ENCODE data around the gene RBM33. TPM values are rescaled to one million over a fixed set of nuclear protein-coding genes. Genes with fewer than 3 reads are reported as not detected.

The RBM33 gene
- total and polyA plus RNA-seq, 2 donors from 2014 or later: 9.8 to 78.7 TPM

DNA sequence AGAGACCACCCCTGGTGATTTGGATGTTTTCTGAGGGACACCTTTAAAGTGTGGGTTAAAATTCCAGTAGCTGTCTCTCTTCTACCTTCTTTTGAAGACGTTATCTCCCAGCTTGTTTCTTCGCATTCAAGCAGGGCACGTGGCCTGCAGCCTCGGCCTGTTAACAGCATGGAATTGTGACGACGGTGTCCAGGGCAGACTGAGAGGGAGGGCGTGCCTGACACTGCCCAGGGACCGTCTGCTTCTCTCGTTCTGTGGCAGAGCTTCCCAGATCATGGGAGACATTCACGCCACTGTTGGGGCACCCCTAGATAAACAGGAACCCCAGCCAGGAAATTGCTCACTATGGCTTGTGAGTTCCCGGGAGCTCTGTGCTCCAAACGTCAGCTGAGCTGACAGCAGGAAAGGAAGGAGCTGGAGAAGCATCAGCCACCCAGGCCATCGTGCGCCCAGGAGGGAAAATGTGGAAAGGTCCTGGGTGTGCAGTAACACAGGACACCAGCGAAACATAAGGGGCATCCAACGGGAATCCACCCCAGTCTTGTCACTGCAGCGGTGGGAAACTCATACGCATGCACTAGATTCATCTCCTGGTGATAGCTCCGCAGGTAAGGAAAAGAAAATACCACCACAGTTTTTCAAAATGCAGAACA is 41.1 kb upstream of the RBM33 start:
- Histone ChIP-seq H3K4me1 (ENCODE audit: control insufficient read depth in 2 of 3, insufficient read depth in 2 of 3, low read depth in 1 of 3, low read length in 3 of 3) (no peaks in the 10 kb centered on the region), H3K27ac (ENCODE audit: low read depth in 2 of 2, low read length in 2 of 2) (no peak overlapping the region), H3K4me3 (ENCODE audit: low read length in 3 of 3) (no peak overlapping the region), H3K36me3 (ENCODE audit: control insufficient read depth in 2 of 3, insufficient read depth in 3 of 3, low read length in 3 of 3) (no peaks in the 10 kb centered on the region), H3K27me3 (ENCODE audit: control insufficient read depth, insufficient read depth, low read length) (no peaks in the 10 kb centered on the region), H3K9ac (ENCODE audit: low read length in 3 of 3) (no peak overlapping the region), H3K9me3 (ENCODE audit: control insufficient read depth in 2 of 3, insufficient read depth in 1 of 3, low read length in 3 of 3) (no peaks in the 10 kb centered on the region)
- intact Hi-C loops (cut with DNase I): no loop called here
- FAIRE-seq (no peak), DNase-seq (peak in 1 of 5 donors; percentile 32)
- TF ChIP-seq, protein P1, sequence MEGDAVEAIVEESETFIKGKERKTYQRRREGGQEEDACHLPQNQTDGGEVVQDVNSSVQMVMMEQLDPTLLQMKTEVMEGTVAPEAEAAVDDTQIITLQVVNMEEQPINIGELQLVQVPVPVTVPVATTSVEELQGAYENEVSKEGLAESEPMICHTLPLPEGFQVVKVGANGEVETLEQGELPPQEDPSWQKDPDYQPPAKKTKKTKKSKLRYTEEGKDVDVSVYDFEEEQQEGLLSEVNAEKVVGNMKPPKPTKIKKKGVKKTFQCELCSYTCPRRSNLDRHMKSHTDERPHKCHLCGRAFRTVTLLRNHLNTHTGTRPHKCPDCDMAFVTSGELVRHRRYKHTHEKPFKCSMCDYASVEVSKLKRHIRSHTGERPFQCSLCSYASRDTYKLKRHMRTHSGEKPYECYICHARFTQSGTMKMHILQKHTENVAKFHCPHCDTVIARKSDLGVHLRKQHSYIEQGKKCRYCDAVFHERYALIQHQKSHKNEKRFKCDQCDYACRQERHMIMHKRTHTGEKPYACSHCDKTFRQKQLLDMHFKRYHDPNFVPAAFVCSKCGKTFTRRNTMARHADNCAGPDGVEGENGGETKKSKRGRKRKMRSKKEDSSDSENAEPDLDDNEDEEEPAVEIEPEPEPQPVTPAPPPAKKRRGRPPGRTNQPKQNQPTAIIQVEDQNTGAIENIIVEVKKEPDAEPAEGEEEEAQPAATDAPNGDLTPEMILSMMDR (IDR thresholded peaks at IDR 0.05; ENCODE audit: borderline replicate concordance, extremely low read depth, insufficient read depth): no peak

DNA sequence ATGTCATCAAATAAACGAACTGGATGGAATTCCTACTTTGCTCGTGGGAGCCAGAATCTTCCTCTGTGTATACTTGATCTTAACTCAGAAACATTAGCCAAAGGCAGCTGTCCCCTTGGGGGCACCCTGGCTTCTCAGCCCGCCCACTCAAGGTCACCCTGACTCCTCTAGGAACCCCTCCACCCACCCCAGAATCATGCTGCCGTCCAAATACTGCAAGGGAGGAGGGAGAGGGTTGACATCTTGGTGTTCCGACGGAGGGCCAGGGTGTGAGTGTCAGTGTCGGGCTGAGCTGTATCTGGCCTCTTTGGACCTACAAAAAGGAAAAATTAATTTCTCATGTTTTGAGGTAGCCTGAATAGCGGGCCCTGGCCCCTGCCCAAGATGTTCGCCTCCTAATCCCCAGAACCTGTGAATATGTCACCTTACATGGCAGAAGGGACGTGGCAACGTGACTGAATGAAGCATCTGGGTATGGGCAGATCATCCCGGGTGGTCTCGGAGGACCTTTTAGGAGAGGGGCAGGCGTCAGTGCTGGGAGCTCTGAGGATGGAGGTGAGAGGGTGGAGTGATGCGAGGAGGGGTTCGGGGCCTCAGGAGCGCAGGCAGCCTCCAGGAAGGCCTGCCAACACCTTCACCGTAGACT is 40.5 kb upstream of the RBM33 start:
- H3K9ac ChIP-seq (ENCODE audit: low read length in 3 of 3): no peak overlapping the region
- intact Hi-C loops (cut with DNase I): no loop called here
- no peak for FAIRE-seq

DNA sequence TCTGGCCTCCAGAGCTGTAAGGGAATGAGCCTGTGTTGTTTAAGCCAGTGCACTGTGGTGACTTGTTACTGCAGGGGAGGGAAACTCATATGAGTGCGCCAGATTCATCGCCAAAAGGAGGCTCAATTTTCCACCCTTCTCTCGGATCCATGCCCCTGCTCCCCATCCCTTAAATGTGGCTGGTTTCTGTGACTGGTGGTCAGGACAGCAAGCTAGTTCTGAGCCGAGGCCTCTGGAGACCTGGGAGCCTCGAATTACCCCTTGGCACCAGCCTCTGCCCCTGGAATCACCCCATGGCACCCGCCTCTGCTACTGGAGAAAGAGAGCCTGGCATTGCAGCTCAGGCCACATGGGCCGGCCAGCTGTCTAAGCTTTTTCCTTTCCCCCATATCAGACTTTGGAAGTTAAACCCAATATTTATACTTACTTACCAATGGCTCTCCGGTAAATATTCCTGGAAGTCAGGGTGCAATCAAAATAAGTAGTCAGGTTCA is 39.9 kb upstream of the RBM33 start:
- Histone ChIP-seq H3K27ac (ENCODE audit: low read depth in 2 of 2, low read length in 2 of 2) (no peak overlapping the region), H3K4me3 (ENCODE audit: low read length in 3 of 3) (no peak overlapping the region), H3K36me3 (ENCODE audit: control insufficient read depth in 2 of 3, insufficient read depth in 3 of 3, low read length in 3 of 3) (no peaks in the 10 kb centered on the region), H3K9me3 (ENCODE audit: control insufficient read depth in 2 of 3, insufficient read depth in 1 of 3, low read length in 3 of 3) (no peaks in the 10 kb centered on the region), H3K9ac (ENCODE audit: low read length in 3 of 3) (no peak overlapping the region), H3K4me1 (ENCODE audit: control insufficient read depth in 2 of 3, insufficient read depth in 2 of 3, low read depth in 1 of 3, low read length in 3 of 3) (no peaks in the 10 kb centered on the region), H3K27me3 (ENCODE audit: control insufficient read depth, insufficient read depth, low read length) (no peaks in the 10 kb centered on the region)
- intact Hi-C loops (cut with DNase I): no loop called here
- DNase-seq (peak in 1 of 5 donors; percentile 58), FAIRE-seq (no peak)
- TF ChIP-seq, protein P1 (IDR thresholded peaks at IDR 0.05; ENCODE audit: borderline replicate concordance, extremely low read depth, insufficient read depth): no peak

More for the DNA sequence above, 40.5 kb upstream of the RBM33 start:
- Histone ChIP-seq H3K9me3 (ENCODE audit: control insufficient read depth in 2 of 3, insufficient read depth in 1 of 3, low read length in 3 of 3) (no peaks in the 10 kb centered on the region), H3K27me3 (ENCODE audit: control insufficient read depth, insufficient read depth, low read length) (no peaks in the 10 kb centered on the region), H3K27ac (ENCODE audit: low read depth in 2 of 2, low read length in 2 of 2) (no peak overlapping the region), H3K36me3 (ENCODE audit: control insufficient read depth in 2 of 3, insufficient read depth in 3 of 3, low read length in 3 of 3) (no peaks in the 10 kb centered on the region), H3K4me3 (ENCODE audit: low read length in 3 of 3) (no peak overlapping the region), H3K4me1 (ENCODE audit: control insufficient read depth in 2 of 3, insufficient read depth in 2 of 3, low read depth in 1 of 3, low read length in 3 of 3) (no peaks in the 10 kb centered on the region)
- TF ChIP-seq, protein P1 (IDR thresholded peaks at IDR 0.05; ENCODE audit: borderline replicate concordance, extremely low read depth, insufficient read depth): no peak
- peak in 1 of 5 donors; percentile 37 for DNase-seq
